Left ventricle myocardium inferior (tissue), 1 donor: ENCODE measurements around the gene SPG11. TPM values are rescaled to one million over a fixed set of nuclear protein-coding genes. Genes with fewer than 3 reads are reported as not detected.

Experiments
- DNase-seq: peaks from one replicate; pipeline ENCODE4 v3.0.0-alpha.2; 2020
- H3K27ac ChIP-seq: fragments of 200-600 bp; replicated peaks from 2 replicates; pipeline ENCODE4 v1.8.0; 2021
- H3K27me3 ChIP-seq: fragments of 200-600 bp; 2 replicates; pipeline ENCODE4 v1.8.0; 2021; ENCODE audit warnings: low read depth
- H3K36me3 ChIP-seq: fragments of 200-600 bp; 2 replicates; pipeline ENCODE4 v1.8.0; 2021
- H3K4me1 ChIP-seq: fragments of 200-600 bp; 2 replicates; pipeline ENCODE4 v1.8.0; 2021
- H3K4me3 ChIP-seq: fragments of 200-600 bp; 2 replicates; pipeline ENCODE4 v1.8.0; 2021; ENCODE audit warnings: mild to moderate bottlenecking, moderate library complexity
- H3K9me3 ChIP-seq: fragments of 200-600 bp; replicated peaks from 2 replicates; pipeline ENCODE4 v1.8.0; 2021
- intact Hi-C: fragments of 100-400 bp; cut with micrococcal nuclease; formaldehyde crosslinking; loops from one replicate; pipeline ENCODE4 v1.11.0; 2022
- total RNA-seq: library from RNA; stranded (reverse); fragmentation: NEBNext Ultra II Directional; extraction: Animal tissue kit (Norgen Biotek cat#: 25700); gene quantifications from one replicate; pipeline ENCODE4 v1.2.1, GENCODE V29; 2021
- TF ChIP-seq, protein P1 (sequence below): fragments of 200-600 bp; IDR thresholded peaks from 2 replicates; pipeline ENCODE4 v1.8.0; 2021; ENCODE audit warnings: antibody characterized with exemption, mild to moderate bottlenecking, borderline replicate concordance
- donor health status: DM: no; HTN: yes; CAD: no; lungs with severe emphysema.

The SPG11 gene
- total RNA-seq, 1 donor from 2014 or later = 49.6 TPM

GRCh38 chr15:44668921-44669320, 5.5 kb upstream of the SPG11 start:
- no peaks in the 10 kb centered on the region for H3K36me3 ChIP-seq
- no peak for DNase-seq
- H3K9me3 ChIP-seq = no peaks in the 10 kb centered on the region
- H3K27me3 ChIP-seq = no peaks in the 10 kb centered on the region
- H3K4me3 ChIP-seq = no peak overlapping the region
- H3K27ac ChIP-seq = no peak overlapping the region
- H3K4me1 ChIP-seq = peaks cover 16% of the 10 kb centered on the region
- intact Hi-C loops = no loop called here
- TF ChIP-seq, protein P1, sequence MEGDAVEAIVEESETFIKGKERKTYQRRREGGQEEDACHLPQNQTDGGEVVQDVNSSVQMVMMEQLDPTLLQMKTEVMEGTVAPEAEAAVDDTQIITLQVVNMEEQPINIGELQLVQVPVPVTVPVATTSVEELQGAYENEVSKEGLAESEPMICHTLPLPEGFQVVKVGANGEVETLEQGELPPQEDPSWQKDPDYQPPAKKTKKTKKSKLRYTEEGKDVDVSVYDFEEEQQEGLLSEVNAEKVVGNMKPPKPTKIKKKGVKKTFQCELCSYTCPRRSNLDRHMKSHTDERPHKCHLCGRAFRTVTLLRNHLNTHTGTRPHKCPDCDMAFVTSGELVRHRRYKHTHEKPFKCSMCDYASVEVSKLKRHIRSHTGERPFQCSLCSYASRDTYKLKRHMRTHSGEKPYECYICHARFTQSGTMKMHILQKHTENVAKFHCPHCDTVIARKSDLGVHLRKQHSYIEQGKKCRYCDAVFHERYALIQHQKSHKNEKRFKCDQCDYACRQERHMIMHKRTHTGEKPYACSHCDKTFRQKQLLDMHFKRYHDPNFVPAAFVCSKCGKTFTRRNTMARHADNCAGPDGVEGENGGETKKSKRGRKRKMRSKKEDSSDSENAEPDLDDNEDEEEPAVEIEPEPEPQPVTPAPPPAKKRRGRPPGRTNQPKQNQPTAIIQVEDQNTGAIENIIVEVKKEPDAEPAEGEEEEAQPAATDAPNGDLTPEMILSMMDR = no peak

DNA sequence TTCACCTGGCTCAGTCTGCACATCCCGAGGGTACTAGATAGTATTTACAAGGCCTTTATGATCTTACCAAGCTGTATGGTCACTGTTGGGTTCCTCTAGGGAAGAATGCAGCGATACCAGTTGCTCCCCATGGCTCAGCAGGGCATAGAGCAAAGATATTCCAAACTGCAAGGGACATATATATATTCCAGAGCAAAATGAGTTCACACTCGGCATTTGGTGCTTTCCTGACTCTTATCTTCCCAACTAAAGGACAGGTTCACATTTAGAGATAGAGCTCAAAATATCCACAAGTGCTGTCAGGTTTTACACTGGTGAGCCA, 3.5 kb upstream of the SPG11 start:
- intact Hi-C loops = no loop called here
- Histone ChIP-seq H3K4me3 (no peak overlapping the region), H3K27me3 (no peaks in the 10 kb centered on the region), H3K27ac (peak overlapping the region; percentile 26), H3K9me3 (no peaks in the 10 kb centered on the region), H3K4me1 (peaks cover 34% of the 10 kb centered on the region), H3K36me3 (no peaks in the 10 kb centered on the region)
- no peak for DNase-seq
- TF ChIP-seq, protein P1 = no peak

DNA sequence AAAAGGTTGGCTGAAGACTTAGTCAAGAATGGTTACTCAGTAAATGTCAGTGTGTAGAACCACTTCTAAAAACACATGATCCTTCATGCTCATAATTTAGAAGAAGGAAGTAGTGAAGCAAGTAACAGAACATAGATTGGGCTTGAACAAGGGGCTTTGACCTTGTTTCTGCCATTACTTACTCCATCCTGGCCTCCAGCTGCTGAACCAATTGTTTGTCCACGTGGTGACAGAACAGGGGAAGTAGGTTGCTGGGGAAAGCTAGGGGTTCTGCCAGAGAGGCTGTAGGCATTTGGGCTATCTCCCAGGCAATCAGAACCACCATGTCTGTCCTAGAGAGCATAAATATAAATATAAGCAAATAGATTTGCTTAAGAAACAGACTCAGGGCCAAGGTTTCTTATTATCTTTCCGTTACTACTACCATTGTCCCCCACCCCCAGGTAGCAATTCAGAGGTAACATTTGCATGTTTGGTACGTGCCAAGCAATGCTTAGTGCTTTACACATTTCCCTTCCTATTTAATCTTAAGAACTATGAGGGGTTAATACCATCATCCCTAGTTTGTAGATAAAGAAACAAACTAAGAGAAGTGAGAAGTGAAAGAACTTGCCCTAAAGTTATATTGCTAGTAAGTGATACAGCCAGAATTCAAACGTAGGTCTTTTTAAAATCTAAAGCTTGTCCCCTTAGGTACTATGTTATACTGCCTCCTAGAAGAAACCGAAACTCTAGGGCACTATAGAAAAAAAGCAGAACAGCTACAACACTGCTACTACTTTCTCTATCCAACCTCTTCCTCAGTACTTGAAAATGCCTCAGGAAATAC, 3.0 kb upstream of the SPG11 start:
- Histone ChIP-seq H3K27ac (peak overlapping the region; percentile 26), H3K36me3 (no peaks in the 10 kb centered on the region), H3K27me3 (no peaks in the 10 kb centered on the region), H3K9me3 (no peaks in the 10 kb centered on the region), H3K4me1 (peaks cover 39% of the 10 kb centered on the region), H3K4me3 (no peak overlapping the region)
- no peak for DNase-seq
- intact Hi-C loops = no loop called here
- TF ChIP-seq, protein P1 = no peak

- peak overlapping the region; percentile 100 for H3K27ac ChIP-seq
- DNase-seq = peak; percentile 54
- TF ChIP-seq, protein P1 = no peak
Observed at GRCh38 chr15:44662478-44663409, 718 bp downstream of the SPG11 start.

GRCh38 chr15:44661576-44661975, 1.9 kb downstream of the SPG11 start:
- H3K4me3 ChIP-seq = no peak overlapping the region
- H3K27me3 ChIP-seq = no peaks in the 10 kb centered on the region
- H3K36me3 ChIP-seq = peaks cover 35% of the 10 kb centered on the region
- intact Hi-C loops = loop anchor here (5.0 kb wide), 1 partner anchor 76 kb away; the partner anchor contains the start of gene TRIM69
- peaks cover 50% of the 10 kb centered on the region for H3K4me1 ChIP-seq
- TF ChIP-seq, protein P1 = no peak
- no peak for DNase-seq
- no peaks in the 10 kb centered on the region for H3K9me3 ChIP-seq
- peak overlapping the region; percentile 100 for H3K27ac ChIP-seq

More at GRCh38 chr15:44662478-44663409, 718 bp downstream of the SPG11 start:
- intact Hi-C loops = loop anchor here (5.0 kb wide), 1 partner anchor 75 kb away; the partner anchor contains the start of gene TRIM69
- Histone ChIP-seq H3K9me3 (no peaks in the 10 kb centered on the region), H3K4me3 (peak overlapping the region; percentile 99), H3K36me3 (peaks cover 25% of the 10 kb centered on the region), H3K4me1 (peaks cover 50% of the 10 kb centered on the region), H3K27me3 (no peaks in the 10 kb centered on the region)
